LNCaP clone FGC (cell line): Measurements from ENCODE around the gene MPPED1.

Source experiments
- DNase-seq: peaks from one replicate; pipeline ENCODE4 v3.0.0-alpha.2; 2011; ENCODE audit warnings: low read depth
- H3K4me3 ChIP-seq: 2 replicates; pipeline ENCODE4 v1.5.1; 2011; ENCODE audit warnings: mild to moderate bottlenecking, low read depth, low read length, control low read depth
- TF ChIP-seq, protein P1 (sequence below): IDR thresholded peaks from 2 replicates; pipeline ENCODE4 v1.5.1; 2012; ENCODE audit warnings: mild to moderate bottlenecking; ENCODE audit not compliant: control insufficient read depth, insufficient read depth; ENCODE audit errors: extremely low read depth

The MPPED1 gene

DNA sequence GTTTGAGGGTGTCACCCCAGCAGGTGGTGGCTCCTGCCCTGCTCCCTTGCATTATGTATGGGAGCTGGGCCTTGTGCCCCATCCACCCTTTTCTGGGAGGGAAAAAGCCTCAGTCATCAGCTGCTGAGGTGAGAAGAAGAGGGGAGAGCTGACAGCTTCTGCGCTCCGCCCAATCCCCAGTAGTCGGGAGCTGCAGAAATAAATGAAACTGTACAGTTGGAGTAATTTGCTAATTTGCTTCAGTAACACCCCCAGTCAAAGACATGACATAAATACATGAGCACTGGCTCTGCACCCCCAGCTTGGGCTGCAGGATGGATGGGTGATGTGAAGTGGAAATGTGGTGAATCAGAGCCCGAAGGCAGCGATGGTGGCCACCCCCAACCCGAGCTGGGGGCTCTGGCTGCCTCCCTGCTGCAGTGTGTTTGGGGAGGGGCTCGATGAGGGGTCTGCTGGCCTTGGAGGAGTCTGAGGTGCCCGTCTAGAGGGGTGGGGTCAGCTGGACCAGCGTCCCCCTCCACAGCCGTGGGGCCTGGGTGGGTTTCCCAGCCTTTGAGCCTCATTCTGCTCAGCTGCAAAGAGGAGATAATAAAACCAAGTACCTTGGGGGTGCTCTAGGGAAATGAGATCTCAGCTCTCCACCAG lies 59.2 kb downstream of the MPPED1 start:
- TF ChIP-seq, protein P1, sequence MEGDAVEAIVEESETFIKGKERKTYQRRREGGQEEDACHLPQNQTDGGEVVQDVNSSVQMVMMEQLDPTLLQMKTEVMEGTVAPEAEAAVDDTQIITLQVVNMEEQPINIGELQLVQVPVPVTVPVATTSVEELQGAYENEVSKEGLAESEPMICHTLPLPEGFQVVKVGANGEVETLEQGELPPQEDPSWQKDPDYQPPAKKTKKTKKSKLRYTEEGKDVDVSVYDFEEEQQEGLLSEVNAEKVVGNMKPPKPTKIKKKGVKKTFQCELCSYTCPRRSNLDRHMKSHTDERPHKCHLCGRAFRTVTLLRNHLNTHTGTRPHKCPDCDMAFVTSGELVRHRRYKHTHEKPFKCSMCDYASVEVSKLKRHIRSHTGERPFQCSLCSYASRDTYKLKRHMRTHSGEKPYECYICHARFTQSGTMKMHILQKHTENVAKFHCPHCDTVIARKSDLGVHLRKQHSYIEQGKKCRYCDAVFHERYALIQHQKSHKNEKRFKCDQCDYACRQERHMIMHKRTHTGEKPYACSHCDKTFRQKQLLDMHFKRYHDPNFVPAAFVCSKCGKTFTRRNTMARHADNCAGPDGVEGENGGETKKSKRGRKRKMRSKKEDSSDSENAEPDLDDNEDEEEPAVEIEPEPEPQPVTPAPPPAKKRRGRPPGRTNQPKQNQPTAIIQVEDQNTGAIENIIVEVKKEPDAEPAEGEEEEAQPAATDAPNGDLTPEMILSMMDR = no peak
- DNase-seq = no peak

DNA sequence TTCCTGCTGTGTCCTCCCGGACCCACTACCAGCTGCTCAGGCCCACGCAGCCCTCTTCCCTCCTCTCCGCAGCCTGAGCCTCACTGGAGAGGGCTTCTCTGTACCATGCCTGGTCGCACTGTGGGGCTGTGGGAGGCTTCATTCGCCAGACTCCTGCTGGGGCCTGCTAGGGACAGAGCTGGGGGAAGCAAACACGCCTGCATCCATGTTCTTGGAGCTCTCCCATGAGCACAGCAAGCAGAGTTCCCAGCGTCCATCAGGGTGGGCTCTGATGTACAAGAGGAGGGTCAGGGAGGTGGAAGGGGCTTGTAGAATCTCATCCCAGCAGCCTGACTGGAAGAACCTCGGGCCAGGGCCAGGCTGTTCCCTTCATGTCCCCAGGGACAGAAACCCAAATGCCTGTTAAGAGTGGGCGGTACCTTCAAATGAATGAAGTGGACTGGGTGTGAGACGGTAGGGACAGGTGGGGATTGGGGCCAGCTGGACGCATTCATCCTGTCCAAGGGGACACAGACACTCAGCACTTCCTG lies 59.9 kb downstream of the MPPED1 start:
- H3K4me3 ChIP-seq = no peak overlapping the region
- no peak for DNase-seq
- TF ChIP-seq, protein P1 = no peak

More for the DNA sequence above, 59.2 kb downstream of the MPPED1 start:
- H3K4me3 ChIP-seq = no peak overlapping the region

DNA sequence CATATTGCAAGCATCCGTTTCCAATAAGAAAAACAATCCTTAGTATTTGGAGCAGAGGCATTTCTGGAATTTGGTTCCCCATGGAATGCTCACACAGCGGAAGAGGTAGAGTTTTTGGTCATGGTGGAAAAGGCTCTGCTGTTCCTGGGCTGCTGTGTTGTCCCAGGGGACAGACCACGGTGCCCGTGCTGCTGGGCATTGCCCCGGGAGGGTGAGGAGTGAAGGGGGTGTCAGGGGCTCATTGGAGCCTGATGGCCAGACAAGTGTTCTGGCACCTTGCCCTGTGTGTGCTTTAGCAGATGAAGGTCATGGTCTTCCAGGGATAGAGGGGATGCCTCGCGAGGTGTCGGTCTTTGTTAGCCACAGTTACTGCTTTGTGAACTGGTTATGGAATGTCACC lies 61.2 kb downstream of the MPPED1 start:
- TF ChIP-seq, protein P1 = no peak
- DNase-seq = no peak
- no peak overlapping the region for H3K4me3 ChIP-seq

DNA sequence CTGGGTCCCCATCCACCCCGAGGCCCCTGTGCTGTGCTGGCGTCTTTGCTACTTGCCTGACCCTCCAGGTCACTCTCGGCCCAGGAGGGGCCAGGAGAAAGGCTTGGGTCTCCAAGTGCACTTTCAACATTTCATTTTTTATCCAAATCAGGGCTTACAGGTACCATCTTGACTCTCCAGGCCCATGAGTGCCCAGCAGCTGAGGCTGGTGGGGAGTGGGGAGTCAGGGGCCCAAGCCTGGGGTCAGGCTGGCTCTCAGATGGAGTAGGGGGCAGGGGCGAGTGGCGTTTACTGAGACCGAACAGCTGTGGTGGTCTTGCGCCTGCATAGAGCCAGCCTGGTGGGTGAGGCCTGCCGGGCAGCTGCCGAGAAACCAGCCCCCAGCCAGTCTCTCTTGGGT lies 61.6 kb downstream of the MPPED1 start:
- H3K4me3 ChIP-seq = no peak overlapping the region
- TF ChIP-seq, protein P1 = no peak
- DNase-seq = no peak

DNA sequence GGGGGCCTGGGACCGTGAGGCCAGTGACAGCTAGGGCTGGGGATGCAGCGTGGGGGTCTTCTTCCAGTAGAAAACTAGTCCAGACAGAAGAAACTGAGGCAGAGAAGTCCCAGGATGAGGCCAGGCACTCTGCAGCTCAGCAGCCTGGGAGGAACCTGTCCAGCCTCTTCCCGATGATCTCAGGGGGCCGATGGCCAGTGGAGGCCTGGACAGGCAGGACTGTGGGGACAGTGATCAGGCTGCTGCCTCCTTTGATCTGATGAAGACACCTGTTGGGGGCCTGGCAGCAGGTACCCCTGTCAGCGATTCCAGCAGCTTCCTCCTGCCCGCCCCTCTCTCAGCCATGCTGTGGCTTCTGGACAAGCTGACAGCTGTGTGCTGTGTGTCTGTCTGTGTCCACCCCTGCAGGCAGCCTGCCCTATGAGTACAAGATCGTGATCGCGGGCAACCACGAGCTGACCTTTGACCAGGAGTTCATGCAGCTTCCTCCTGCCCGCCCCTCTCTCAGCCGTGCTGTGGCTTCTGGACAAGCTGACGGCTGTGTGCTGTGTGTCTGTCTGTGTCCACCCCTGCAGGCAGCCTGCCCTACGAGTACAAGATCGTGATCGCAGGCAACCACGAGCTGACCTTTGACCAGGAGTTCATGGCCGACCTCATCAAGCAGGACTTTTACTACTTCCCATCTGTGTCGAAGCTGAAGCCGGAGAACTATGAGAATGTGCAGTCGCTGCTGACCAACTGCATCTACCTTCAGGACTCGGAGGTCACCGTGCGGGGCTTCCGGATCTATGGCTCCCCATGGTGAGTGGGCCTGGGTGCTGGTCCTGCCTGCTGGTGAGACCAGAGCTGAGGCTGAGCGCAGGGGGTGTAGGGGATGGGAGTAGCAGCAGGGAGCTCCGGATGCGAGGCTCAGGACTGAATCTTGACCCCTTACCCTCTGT lies 62.6 kb downstream of the MPPED1 start:
- no peak for DNase-seq
- TF ChIP-seq, protein P1 = no peak
- no peak overlapping the region for H3K4me3 ChIP-seq

DNA sequence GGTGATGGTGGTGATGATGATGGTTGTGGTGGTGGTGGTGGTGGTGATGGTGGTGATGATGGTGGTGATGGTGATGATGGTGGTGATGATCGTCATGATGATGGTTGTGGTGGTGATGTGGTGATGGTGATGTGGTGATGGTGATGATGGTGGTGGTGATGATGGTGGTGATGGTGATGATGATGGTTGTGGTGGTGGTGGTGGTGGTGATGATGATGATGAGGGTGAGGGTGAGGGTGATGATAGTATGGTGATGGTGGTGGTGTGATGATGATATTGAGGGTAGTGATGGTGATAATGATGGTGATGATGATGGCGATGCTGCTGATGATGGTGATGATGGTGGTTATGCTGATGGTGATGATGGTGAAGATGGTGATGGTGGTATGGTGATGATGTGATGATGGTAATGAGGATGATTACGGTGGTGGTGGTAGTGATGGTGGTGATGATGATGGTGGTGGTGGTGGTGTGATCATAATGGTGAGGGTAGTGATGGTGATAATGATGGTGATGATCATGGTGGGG lies 63.8 kb downstream of the MPPED1 start:
- no peak for DNase-seq
- TF ChIP-seq, protein P1 = no peak
- no peak overlapping the region for H3K4me3 ChIP-seq
